Fibroblast of lung (primary cell): Measurements from ENCODE around the gene L1CAM. TPM values are rescaled to one million over a fixed set of nuclear protein-coding genes. Genes with fewer than 3 reads are reported as not detected.

Source experiments
- DNase-seq, 2 donors: peaks; one replicate each; pipeline versions ENCODE4 v3.0.0 to v3.0.0-alpha.2; 2010; ENCODE audit warnings: low read depth in 2 of 2
- H2AFZ ChIP-seq: 2 replicates; pipeline ENCODE4 v1.5.1; 2012; ENCODE audit warnings: low read length, control low read depth, inconsistent platforms
- H3K27ac ChIP-seq: 2 replicates; pipeline ENCODE4 v1.5.1; 2011; ENCODE audit warnings: low read length, control low read depth; ENCODE audit not compliant: insufficient read depth
- H3K27me3 ChIP-seq: 2 replicates; pipeline ENCODE4 v1.5.1; 2011; ENCODE audit warnings: mild to moderate bottlenecking, low read length; ENCODE audit not compliant: control insufficient read depth, insufficient read depth
- H3K36me3 ChIP-seq: 2 replicates; pipeline ENCODE4 v1.5.1; 2011; ENCODE audit warnings: low read length; ENCODE audit not compliant: control insufficient read depth, insufficient read depth
- H3K4me1 ChIP-seq: 2 replicates; pipeline ENCODE4 v1.5.1; 2011; ENCODE audit warnings: low read length; ENCODE audit not compliant: control insufficient read depth, insufficient read depth; ENCODE audit errors: extremely low read depth
- H3K4me2 ChIP-seq: 2 replicates; pipeline ENCODE4 v1.5.1; 2011; ENCODE audit warnings: low read length, control low read depth; ENCODE audit not compliant: insufficient read depth; ENCODE audit errors: extremely low read depth
- H3K4me3 ChIP-seq, 4 experiments: fragments of 200-600 bp in 1 of 4; sonication (generic) in 1 of 4; replicated peaks in 1 of 4; 2 replicates each; pipeline ENCODE4 v1.5.1; 2011 to 2016; ENCODE audit warnings: low read length in 4 of 4, low read depth in 3 of 4, mild to moderate bottlenecking in 3 of 4, control low read depth in 2 of 4, inconsistent platforms in 1 of 4, mixed read lengths in 1 of 4; ENCODE audit not compliant: insufficient read depth in 1 of 4; ENCODE audit errors: control extremely low read depth in 1 of 4
- H3K79me2 ChIP-seq: 2 replicates; pipeline ENCODE4 v1.5.1; 2012; ENCODE audit warnings: mild to moderate bottlenecking, low read length, inconsistent platforms; ENCODE audit not compliant: control insufficient read depth, insufficient read depth
- H3K9ac ChIP-seq: 2 replicates; pipeline ENCODE4 v1.5.1; 2011; ENCODE audit warnings: mild to moderate bottlenecking, low read length, control low read depth; ENCODE audit not compliant: insufficient read depth
- H3K9me3 ChIP-seq: 2 replicates; pipeline ENCODE4 v1.5.1; 2012; ENCODE audit warnings: low read depth, low read length; ENCODE audit not compliant: control insufficient read depth, insufficient read depth
- H4K20me1 ChIP-seq: 2 replicates; pipeline ENCODE4 v1.5.1; 2011; ENCODE audit warnings: low read length; ENCODE audit not compliant: control insufficient read depth, insufficient read depth; ENCODE audit errors: extremely low read depth
- CTCF ChIP-seq, 2 donors: IDR thresholded peaks in 1 of 2; conservative IDR thresholded peaks in 1 of 2; 1 replicate in 1 of 2; 2 replicates in 1 of 2; pipeline ENCODE4 v1.5.1; 2011 to 2012; ENCODE audit warnings: low read length in 2 of 2, control low read depth in 1 of 2, inconsistent platforms in 1 of 2, low read depth in 1 of 2, mild to moderate bottlenecking in 1 of 2
- EZH2 ChIP-seq: IDR thresholded peaks from 2 replicates; pipeline ENCODE4 v1.5.1; 2012; ENCODE audit warnings: low read length, control low read depth, mild to moderate bottlenecking; ENCODE audit errors: missing control alignments
- polyA plus RNA-seq, 2 donors: library from polyadenylated mRNA; depleted of rRNA in 1 of 2; stranded (reverse) in 1 of 2; unstranded in 1 of 2; fragments of >200 nt; gene quantifications; 2 replicates each; pipeline ENCODE4 v1.2.1, GENCODE V29; 2011 to 2012; ENCODE audit warnings: missing spikeins in 1 of 2
- total RNA-seq: library from RNA; depleted of rRNA; stranded (reverse); fragments of >200 nt; gene quantifications from 2 replicates; pipeline ENCODE4 v1.2.1, GENCODE V29; 2014

The L1CAM gene
- total and polyA plus RNA-seq, 2 donors (not counting 1 experiment from before 2014, with no cell fraction given): 0.99 to 1.7 TPM

DNA sequence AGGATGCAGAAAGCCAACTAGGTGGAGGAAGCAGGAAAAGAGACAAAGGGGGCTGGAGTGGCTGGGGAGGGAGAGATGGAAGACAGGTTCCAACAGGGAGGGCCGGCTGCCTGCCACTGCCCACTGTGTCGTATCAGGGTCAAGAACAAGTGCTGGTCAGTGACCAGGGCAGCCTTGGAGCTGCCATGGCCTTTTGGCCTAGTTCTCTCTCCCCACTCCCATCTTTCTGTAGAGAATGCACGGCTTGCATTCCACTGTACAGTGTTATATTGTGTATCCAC, 11.9 kb downstream of the L1CAM start:
- Histone ChIP-seq H3K36me3 (no peaks in the 10 kb centered on the region), H3K4me2 (no peak overlapping the region), H3K4me1 (no peaks in the 10 kb centered on the region), H2AFZ (no peak overlapping the region), H4K20me1 (no peaks in the 10 kb centered on the region), H3K9me3 (no peaks in the 10 kb centered on the region), H3K79me2 (no peaks in the 10 kb centered on the region), H3K9ac (no peak overlapping the region), H3K27ac (no peak overlapping the region), H3K4me3 (no peak overlapping the region), H3K27me3 (no peaks in the 10 kb centered on the region)
- no peak for DNase-seq
- TF ChIP-seq CTCF (conservative IDR thresholded peaks at IDR 0.05 in 1 of 2, IDR thresholded peaks at IDR 0.05 in 1 of 2; ENCODE audit: low read depth in 1 of 2, low read length in 2 of 2) (no peak), EZH2 (no peak)

DNA sequence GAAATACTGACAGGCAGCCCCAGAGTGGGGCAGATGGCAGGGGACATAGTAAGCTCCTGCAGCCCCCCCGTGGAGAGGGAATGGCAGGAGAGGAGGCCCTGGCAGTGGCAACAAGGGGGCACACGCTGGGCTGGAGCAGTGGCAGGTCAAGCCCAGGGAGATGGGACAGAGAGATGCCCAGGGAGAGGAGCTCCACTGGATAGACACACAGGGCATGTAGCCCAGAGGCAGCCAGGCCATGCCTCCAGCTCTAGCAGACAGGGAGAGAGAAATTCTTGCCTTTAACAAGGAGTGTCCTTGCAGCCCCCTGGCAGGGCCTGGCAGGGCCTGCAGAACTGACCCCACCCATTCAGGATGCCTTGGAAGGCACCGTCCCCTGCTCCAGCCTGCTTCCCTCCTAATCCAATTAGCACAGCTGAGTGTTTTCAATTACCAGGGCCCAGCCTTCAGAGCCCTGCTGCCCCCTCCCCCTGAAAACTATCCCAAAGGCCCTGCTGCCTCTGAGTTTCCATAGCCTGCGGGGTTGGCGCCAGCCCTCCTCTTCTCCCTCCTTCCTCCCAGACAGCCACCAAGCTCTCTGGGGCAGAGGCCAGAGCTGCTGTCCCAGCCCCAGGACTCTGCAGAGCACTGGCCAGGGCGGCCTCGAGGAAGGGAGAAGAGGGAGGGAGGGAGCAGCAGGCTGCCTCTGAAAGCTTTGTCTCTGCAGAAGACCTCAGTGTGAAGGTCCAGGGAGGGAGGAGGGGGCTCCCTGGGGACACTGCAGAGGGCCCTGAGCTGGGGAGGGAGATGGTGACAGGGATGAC, 12.5 kb downstream of the L1CAM start:
- Histone ChIP-seq H4K20me1 (no peaks in the 10 kb centered on the region), H3K9me3 (no peaks in the 10 kb centered on the region), H2AFZ (no peak overlapping the region), H3K27me3 (no peaks in the 10 kb centered on the region), H3K36me3 (no peaks in the 10 kb centered on the region), H3K27ac (no peak overlapping the region), H3K4me3 (no peak overlapping the region), H3K79me2 (no peaks in the 10 kb centered on the region), H3K4me2 (no peak overlapping the region), H3K4me1 (no peaks in the 10 kb centered on the region), H3K9ac (no peak overlapping the region)
- TF ChIP-seq CTCF (conservative IDR thresholded peaks at IDR 0.05 in 1 of 2, IDR thresholded peaks at IDR 0.05 in 1 of 2; ENCODE audit: low read depth in 1 of 2, low read length in 2 of 2): no peak
- DNase-seq: no peak

DNA sequence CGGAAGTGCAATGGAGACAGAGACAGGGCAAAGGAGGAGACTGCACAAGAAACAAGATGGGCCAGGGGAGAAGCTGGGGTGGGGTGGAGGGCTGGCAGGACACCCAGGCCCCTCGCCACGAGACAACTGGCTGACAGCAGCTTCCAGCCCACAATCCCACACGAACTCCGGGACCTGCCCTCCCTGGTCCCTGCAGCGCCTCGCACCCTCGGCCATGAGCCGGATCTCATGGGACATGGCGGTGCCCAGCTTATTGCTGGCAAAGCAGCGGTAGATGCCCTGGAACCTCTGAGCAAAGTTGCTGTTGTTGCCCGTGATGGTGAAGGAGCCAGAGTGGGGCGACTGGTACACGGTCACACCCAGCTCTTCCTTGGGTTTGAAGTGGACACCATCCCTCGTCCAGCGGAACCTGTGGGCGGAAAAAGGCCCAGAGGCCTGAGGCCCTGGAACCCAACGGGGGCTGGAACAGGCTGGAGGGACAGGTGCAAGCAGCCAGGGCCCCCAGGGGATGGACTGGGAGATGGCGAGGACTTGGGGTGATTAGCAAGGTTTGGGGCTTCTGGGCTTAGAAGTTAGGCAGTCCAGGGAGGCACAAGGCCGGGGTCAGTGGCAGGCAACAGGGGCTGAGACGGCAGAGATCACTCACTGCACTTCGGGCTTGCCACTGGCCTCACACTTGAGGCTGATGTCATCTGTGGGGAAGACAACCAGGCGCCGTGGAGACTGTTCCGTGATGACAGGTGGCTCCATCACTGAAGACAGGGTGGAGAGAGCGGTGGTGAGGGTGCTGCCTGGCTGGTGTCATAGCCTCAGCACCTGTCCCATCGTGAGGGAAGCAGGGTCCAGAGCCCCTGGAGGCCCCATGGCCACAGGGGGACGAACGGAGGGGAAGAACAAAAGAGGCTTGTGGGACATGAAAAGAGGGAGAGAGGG, 13.8 kb downstream of the L1CAM start:
- no peak overlapping the region for H2AFZ ChIP-seq
- TF ChIP-seq CTCF (conservative IDR thresholded peaks at IDR 0.05 in 1 of 2, IDR thresholded peaks at IDR 0.05 in 1 of 2; ENCODE audit: low read depth in 1 of 2, low read length in 2 of 2) (no peak), EZH2 (no peak)
- no peak overlapping the region for H3K4me2 ChIP-seq
- no peak overlapping the region for H3K9ac ChIP-seq
- no peak overlapping the region for H3K27ac ChIP-seq
- H4K20me1 ChIP-seq: no peaks in the 10 kb centered on the region
- no peaks in the 10 kb centered on the region for H3K27me3 ChIP-seq
- H3K4me3 ChIP-seq: no peak overlapping the region
- DNase-seq: no peak
- no peaks in the 10 kb centered on the region for H3K4me1 ChIP-seq
- no peaks in the 10 kb centered on the region for H3K36me3 ChIP-seq
- H3K79me2 ChIP-seq: no peaks in the 10 kb centered on the region
- H3K9me3 ChIP-seq: no peaks in the 10 kb centered on the region
